Cardiac muscle cell (in vitro differentiated cells and primary cell): Measurements from ENCODE around the gene DTWD2. TPM values are rescaled to one million over a fixed set of nuclear protein-coding genes. Genes with fewer than 3 reads are reported as not detected.
"Not testable (repeated sequence)": the region's sequence is repeated elsewhere in the genome, so short reads cannot be mapped to it uniquely, and the experiment has no call there.

Experiments used
- DNase-seq, 2 donors: peaks; one replicate each; pipeline versions ENCODE4 v3.0.0 to v3.0.0-alpha.2; 2010 to 2017; ENCODE audit warnings: low read depth in 1 of 2, low spot score in 1 of 2
- H3K27ac ChIP-seq: fragments of 200-600 bp; sonication (generic); 2 replicates; pipeline ENCODE4 v1.5.1; 2016
- H3K27me3 ChIP-seq: fragments of 200-600 bp; sonication (generic); 2 replicates; pipeline ENCODE4 v1.6.0; 2016; ENCODE audit warnings: control low read depth
- H3K36me3 ChIP-seq: fragments of 200-600 bp; sonication (generic); 2 replicates; pipeline ENCODE4 v1.5.1; 2016; ENCODE audit warnings: control low read depth
- H3K4me1 ChIP-seq: fragments of 200-600 bp; sonication (generic); 2 replicates; pipeline ENCODE4 v1.8.1; 2017; ENCODE audit warnings: low read depth, mild to moderate bottlenecking, mixed run types
- H3K4me3 ChIP-seq: fragments of 200-600 bp; sonication (generic); 2 replicates; pipeline ENCODE4 v1.5.1; 2016; ENCODE audit warnings: mild to moderate bottlenecking
- H3K9me3 ChIP-seq: fragments of 200-600 bp; sonication (generic); 2 replicates; pipeline ENCODE4 v1.5.1; 2017; ENCODE audit warnings: low read depth, mild to moderate bottlenecking, control low read depth
- CTCF ChIP-seq: IDR thresholded peaks from 2 replicates; pipeline ENCODE4 v1.5.1; 2012; ENCODE audit warnings: low read depth, mild to moderate bottlenecking, low read length
- polyA plus RNA-seq: library from polyadenylated mRNA; unstranded; fragments of >200 nt; fragmentation: Nextera tagmentation; extraction: Ambion mirVana; gene quantifications from 2 replicates; pipeline ENCODE4 v1.2.1, GENCODE V29; 2016
- total RNA-seq: library from RNA; depleted of rRNA; stranded (reverse); fragments of >200 nt; gene quantifications from 2 replicates; pipeline ENCODE4 v1.2.3, GENCODE V29; 2016

The DTWD2 gene
- total and polyA plus RNA-seq, 2 experiments from 2014 or later: 6.5 to 30.7 TPM

DNA sequence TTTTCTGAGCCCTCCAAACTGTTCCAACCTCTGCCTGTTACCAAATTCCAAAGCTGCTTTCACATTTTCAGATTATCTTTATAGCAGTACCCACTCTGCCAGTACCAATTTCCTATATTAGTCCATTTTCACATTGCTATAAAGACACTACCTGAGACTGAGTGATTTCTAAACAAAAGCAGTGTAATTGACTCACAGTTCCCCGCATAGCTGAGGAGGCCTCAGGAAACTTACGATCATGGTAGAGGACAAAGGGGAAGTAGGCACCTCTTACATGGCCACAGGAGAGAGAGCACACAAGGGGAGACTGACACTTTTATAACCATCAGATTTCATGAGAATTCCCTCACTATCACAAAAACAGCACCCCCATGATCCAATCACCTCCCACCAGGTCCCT is 105.0 kb downstream of the DTWD2 start:
- Histone ChIP-seq H3K4me1 (no peaks in the 10 kb centered on the region), H3K9me3 (no peaks in the 10 kb centered on the region), H3K27me3 (no peaks in the 10 kb centered on the region), H3K27ac (no peak overlapping the region), H3K4me3 (no peak overlapping the region), H3K36me3 (no peaks in the 10 kb centered on the region)
- DNase-seq: no peak
- TF ChIP-seq CTCF: no peak

GRCh38 chr5:118882666-118883065 is 105.7 kb downstream of the DTWD2 start:
- H3K9me3 ChIP-seq: no peaks in the 10 kb centered on the region
- no peak for TF ChIP-seq CTCF
- no peaks in the 10 kb centered on the region for H3K36me3 ChIP-seq
- no peak for DNase-seq
- H3K27me3 ChIP-seq: no peaks in the 10 kb centered on the region
- H3K4me1 ChIP-seq: no peaks in the 10 kb centered on the region
- no peak overlapping the region for H3K27ac ChIP-seq
- H3K4me3 ChIP-seq: no peak overlapping the region

GRCh38 chr5:118876852-118877251 is 111.5 kb downstream of the DTWD2 start:
- H3K4me1 ChIP-seq, H3K36me3 ChIP-seq, DNase-seq, H3K27ac ChIP-seq, H3K4me3 ChIP-seq, H3K9me3 ChIP-seq, H3K27me3 ChIP-seq: not testable (repeated sequence)

GRCh38 chr5:118875131-118875530 is 113.2 kb downstream of the DTWD2 start:
- H3K36me3 ChIP-seq: no peaks in the 10 kb centered on the region
- H3K4me1 ChIP-seq: no peaks in the 10 kb centered on the region
- no peak overlapping the region for H3K4me3 ChIP-seq
- H3K27me3 ChIP-seq: no peaks in the 10 kb centered on the region
- DNase-seq: no peak
- TF ChIP-seq CTCF: no peak
- no peak overlapping the region for H3K27ac ChIP-seq
- H3K9me3 ChIP-seq: no peaks in the 10 kb centered on the region

DNA sequence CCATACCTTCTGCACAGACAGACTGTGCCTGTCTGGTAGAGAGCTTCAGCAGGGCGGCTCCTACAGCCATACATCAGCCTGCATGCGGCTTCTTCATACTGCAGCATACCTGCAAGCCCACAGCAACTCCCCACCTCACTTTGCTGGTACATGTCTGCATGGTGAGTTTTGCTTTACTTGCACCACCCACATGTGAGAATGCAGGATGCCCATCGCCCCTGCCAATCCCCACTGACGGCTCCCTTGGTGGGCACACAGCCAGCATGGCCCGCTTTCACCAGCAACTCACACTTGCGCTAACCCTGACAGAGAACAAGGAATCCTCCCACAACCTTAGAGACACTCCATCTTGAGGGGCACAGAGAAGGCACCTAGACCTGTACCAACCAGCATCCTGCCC is 114.9 kb downstream of the DTWD2 start:
- Histone ChIP-seq H3K36me3 (no peaks in the 10 kb centered on the region), H3K4me3 (no peak overlapping the region), H3K4me1 (no peaks in the 10 kb centered on the region), H3K9me3 (no peaks in the 10 kb centered on the region), H3K27me3 (no peaks in the 10 kb centered on the region), H3K27ac (no peak overlapping the region)
- no peak for DNase-seq
- TF ChIP-seq CTCF: no peak

- Histone ChIP-seq H3K27ac (no peak overlapping the region), H3K27me3 (no peaks in the 10 kb centered on the region), H3K9me3 (no peaks in the 10 kb centered on the region), H3K4me3 (no peak overlapping the region), H3K4me1 (no peaks in the 10 kb centered on the region), H3K36me3 (no peaks in the 10 kb centered on the region)
- TF ChIP-seq CTCF: no peak
- DNase-seq: no peak
Observed at GRCh38 chr5:118863345-118863744, 125.0 kb downstream of the DTWD2 start.
